ENCODE measurements around the gene KRTAP10-3. TPM values are rescaled to one million over a fixed set of nuclear protein-coding genes. Genes with fewer than 3 reads are reported as not detected.

Gene KRTAP10-3
- polyA plus RNA-seq, 1 of the 3 experiments (the other 2 are of a cell fraction), result not detected

GRCh38 chr21:44568667-44569556 is 10.3 kb upstream of the KRTAP10-3 start:
- ChIA-PET POLR2A (no interaction called here), CTCF (no interaction called here)
- no peak overlapping the region for H3K27ac ChIP-seq (ENCODE audit: low read depth in 2 of 2, low read length in 1 of 2)
- no peaks in the 10 kb centered on the region for H4K20me1 ChIP-seq (ENCODE audit: insufficient read depth)
- no peak overlapping the region for H3K9ac ChIP-seq
- no peaks in the 10 kb centered on the region for H3K36me3 ChIP-seq (replicated peaks in 1 of 2; ENCODE audit: control insufficient read depth in 1 of 2, insufficient read depth in 2 of 2, low read length in 1 of 2)
- 41% methylated on average over 20 of the region's 27 CpGs for WGBS (ENCODE audit: low lambda C conversion rate)
- no peaks in the 10 kb centered on the region for H3K79me2 ChIP-seq (ENCODE audit: insufficient read depth)
- peaks cover 41% of the 10 kb centered on the region for H3K27me3 ChIP-seq (ENCODE audit: insufficient read depth)
- no peak for DNase-seq
- H3K4me1 ChIP-seq (ENCODE audit: control insufficient read depth in 1 of 2, insufficient read depth in 2 of 2, low read depth in 1 of 2, low read length in 1 of 2), result no peaks in the 10 kb centered on the region
- H3K9me3 ChIP-seq, result no peaks in the 10 kb centered on the region
- H3K4me3 ChIP-seq (ENCODE audit: low read depth in 2 of 2, low read length in 1 of 2), result no peak overlapping the region
- no peak overlapping the region for H2AFZ ChIP-seq (ENCODE audit: low read depth)
- H3K4me2 ChIP-seq, result no peak overlapping the region
- no peaks in the 10 kb centered on the region for H3K9me2 ChIP-seq
- no peaks in the 10 kb centered on the region for H3F3A ChIP-seq (replicated peaks; ENCODE audit: insufficient read depth)
- TF ChIP-seq MXI1 (IDR thresholded peaks at IDR 0.05; ENCODE audit: low read depth, low read length) (no peak), RFX5 (IDR thresholded peaks at IDR 0.05; ENCODE audit: low read length) (no peak), IRF3 (IDR thresholded peaks at IDR 0.05; ENCODE audit: low read depth, low read length) (no peak), CTCF (IDR thresholded peaks at IDR 0.05) (no peak), EZH2phosphoT487 (IDR thresholded peaks at IDR 0.05; ENCODE audit: borderline replicate concordance, low read depth) (no peak), FOXM1 (IDR thresholded peaks at IDR 0.05; ENCODE audit: low read depth) (no peak), TAF1 (IDR thresholded peaks at IDR 0.05; ENCODE audit: borderline replicate concordance, low read depth, low read length) (no peak), PBX3 (IDR thresholded peaks at IDR 0.05) (no peak), SIN3A (IDR thresholded peaks at IDR 0.05; ENCODE audit: borderline replicate concordance, low read depth, low read length) (no peak), MEF2A (IDR thresholded peaks at IDR 0.05; ENCODE audit: borderline replicate concordance, low read depth) (no peak), USF1 (IDR thresholded peaks at IDR 0.05; ENCODE audit: borderline replicate concordance, low read depth) (no peak), NFIC (IDR thresholded peaks at IDR 0.05; ENCODE audit: borderline replicate concordance) (no peak), TCF12 (IDR thresholded peaks at IDR 0.05) (no peak)

Data from SK-N-SH (cell line).